ENCODE results near the gene CCDC85C. TPM values are rescaled to one million over a fixed set of nuclear protein-coding genes. Genes with fewer than 3 reads are reported as not detected.

The CCDC85C gene
- 12.4 and 42.7 TPM in 2 replicates for total RNA-seq

GRCh38 chr14:99603471-99604277, at the start of gene CCDC85C:
Gene CCDC85C, minus strand, starts transcription at chr14:99604207. Its CDS starts 248 bp downstream, at chr14:99603959.

GRCh38 chr14:99644723-99645544, 40.9 kb upstream of the CCDC85C start, which contains the start of gene HHIPL1:
Gene HHIPL1, plus strand, starts transcription at chr14:99645129. Its CDS starts 79 bp downstream, at chr14:99645208.

GRCh38 chr14:99480917-99481744, 122.9 kb downstream of the CCDC85C start, which contains the start of gene CCNK:
Gene CCNK, plus strand, starts transcription at chr14:99481409. Its CDS starts 11,269 bp downstream, at chr14:99492678.

GRCh38 chr14:99479906-99480869, 123.8 kb downstream of the CCDC85C start, which contains the start of gene SETD3:
Gene SETD3, minus strand, starts transcription at chr14:99480859. Its CDS starts 15,054 bp downstream, at chr14:99465805.

Small RNA genes lying within 50 kb of the gene (small RNA-seq; reads per million reads assigned to genes)
- gene RF00019, result not detected

Other genes starting within 250 kb of the CCDC85C start
- gene SETD3, start 123.3 kb downstream of the CCDC85C start, total RNA-seq, result 87.0 and 91.6 TPM in 2 replicates
- 43.5 and 44.8 TPM in 2 replicates for gene CCNK, start 122.8 kb downstream of the CCDC85C start, total RNA-seq
- 0.80 and 1.9 TPM in 2 replicates for gene HHIPL1, start 40.9 kb upstream of the CCDC85C start, total RNA-seq
- gene CYP46A1, start 80.1 kb upstream of the CCDC85C start, total RNA-seq, result under 0.01 and 0.14 TPM in 2 replicates
- gene EML1, start 189.2 kb upstream of the CCDC85C start, total RNA-seq, result 27.2 and 55.7 TPM in 2 replicates

Measured in thoracic aorta endothelial cell (primary cell).